ENCODE measurements around the gene PNMT.

DNA sequence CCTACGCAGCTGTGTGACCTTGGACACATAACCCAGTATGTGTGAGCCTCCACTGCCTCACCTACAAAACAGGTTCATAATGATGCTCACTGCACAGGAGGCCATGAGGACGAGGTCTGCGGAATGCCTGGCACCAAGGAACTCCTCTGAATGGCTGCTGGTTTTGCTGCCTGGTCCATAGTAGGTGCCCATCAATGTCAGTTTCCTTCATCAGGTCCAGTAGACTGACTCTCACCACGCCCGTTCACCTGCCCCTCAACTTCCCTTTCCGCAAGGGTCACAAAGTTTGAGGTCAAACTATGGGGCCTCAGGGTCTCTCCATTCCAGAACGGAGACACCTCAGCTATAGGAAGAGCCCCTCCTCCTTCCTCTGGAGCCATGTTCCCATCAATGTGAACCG is 8.8 kb downstream of the PNMT start:
- TF ChIP-seq, protein P1, sequence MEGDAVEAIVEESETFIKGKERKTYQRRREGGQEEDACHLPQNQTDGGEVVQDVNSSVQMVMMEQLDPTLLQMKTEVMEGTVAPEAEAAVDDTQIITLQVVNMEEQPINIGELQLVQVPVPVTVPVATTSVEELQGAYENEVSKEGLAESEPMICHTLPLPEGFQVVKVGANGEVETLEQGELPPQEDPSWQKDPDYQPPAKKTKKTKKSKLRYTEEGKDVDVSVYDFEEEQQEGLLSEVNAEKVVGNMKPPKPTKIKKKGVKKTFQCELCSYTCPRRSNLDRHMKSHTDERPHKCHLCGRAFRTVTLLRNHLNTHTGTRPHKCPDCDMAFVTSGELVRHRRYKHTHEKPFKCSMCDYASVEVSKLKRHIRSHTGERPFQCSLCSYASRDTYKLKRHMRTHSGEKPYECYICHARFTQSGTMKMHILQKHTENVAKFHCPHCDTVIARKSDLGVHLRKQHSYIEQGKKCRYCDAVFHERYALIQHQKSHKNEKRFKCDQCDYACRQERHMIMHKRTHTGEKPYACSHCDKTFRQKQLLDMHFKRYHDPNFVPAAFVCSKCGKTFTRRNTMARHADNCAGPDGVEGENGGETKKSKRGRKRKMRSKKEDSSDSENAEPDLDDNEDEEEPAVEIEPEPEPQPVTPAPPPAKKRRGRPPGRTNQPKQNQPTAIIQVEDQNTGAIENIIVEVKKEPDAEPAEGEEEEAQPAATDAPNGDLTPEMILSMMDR (IDR thresholded peaks at IDR 0.05): no peak
- no peak for TF ChIP-seq POLR2A (IDR thresholded peaks at IDR 0.05)
- no peak for TF ChIP-seq POLR2AphosphoS5 (IDR thresholded peaks at IDR 0.05)
